IMR-90 (cell line): Measurements from ENCODE around the gene ABCF3. TPM values are rescaled to one million over a fixed set of nuclear protein-coding genes. Genes with fewer than 3 reads are reported as not detected.

Experiments used
- ATAC-seq: fragments of 200-7000 bp; cut with Tn5 transposase; 2 replicates; pipeline ENCODE4 v1.9.1; 2020; ENCODE audit warnings: low read depth, mild to moderate bottlenecking, moderate library complexity
- BruUV-seq: library from RNA; stranded (reverse); fragments of 400-500 nt; replicated peaks from 2 replicates; lab custom pipeline; 2021; lab: Mats Ljungman, UMichigan
- CTCF ChIA-PET: fragments of 300-600 bp; formaldehyde crosslinking; extraction: SDS; loops from one replicate; lab custom pipeline; 2021; ENCODE audit warnings: antibody characterized with exemption; lab: Yijun Ruan, JAX
- POLR2A ChIA-PET: fragments of 300-600 bp; sonication (Branson Sonifier 250); formaldehyde crosslinking; loops from one replicate; lab custom pipeline; 2022; ENCODE audit warnings: antibody characterized with exemption; ENCODE audit not compliant: unreplicated experiment; lab: Charles Lee
- DNase-seq: peaks from one replicate; pipeline ENCODE4 v3.0.0; 2013
- H2AFZ ChIP-seq: replicated peaks from 2 replicates; pipeline ENCODE3; 2013; ENCODE audit warnings: low read length, mild to moderate bottlenecking; ENCODE audit not compliant: poor library complexity
- H2AK5ac ChIP-seq: 2 replicates; pipeline ENCODE4 v1.6.1; 2013; ENCODE audit warnings: low read depth, low read length, inconsistent platforms
- H2AK9ac ChIP-seq: replicated peaks from 2 replicates; pipeline ENCODE3; 2013; ENCODE audit warnings: mild to moderate bottlenecking, low read depth, low read length, moderate library complexity; ENCODE audit not compliant: poor library complexity
- H2BK120ac ChIP-seq: 2 replicates; pipeline ENCODE4 v1.6.1; 2013; ENCODE audit warnings: low read depth, low read length, inconsistent platforms
- H2BK15ac ChIP-seq: 3 replicates; pipeline ENCODE4 v1.6.1; 2013; ENCODE audit warnings: low read depth, low read length, inconsistent platforms
- H2BK20ac ChIP-seq: 2 replicates; pipeline ENCODE4 v1.6.1; 2013; ENCODE audit warnings: low read depth, mild to moderate bottlenecking, inconsistent platforms, low read length, moderate library complexity
- H2BK5ac ChIP-seq: 2 replicates; pipeline ENCODE4 v1.6.1; 2013; ENCODE audit warnings: mild to moderate bottlenecking, low read depth, low read length, inconsistent platforms; ENCODE audit not compliant: poor library complexity, severe bottlenecking
- H3K14ac ChIP-seq: replicated peaks from 2 replicates; pipeline ENCODE4 v1.6.1; 2013; ENCODE audit warnings: low read depth, low read length, inconsistent platforms
- H3K18ac ChIP-seq: 2 replicates; pipeline ENCODE4 v1.6.1; 2013; ENCODE audit warnings: low read depth, low read length, control low read depth
- H3K23ac ChIP-seq: 2 replicates; pipeline ENCODE4 v1.6.1; 2013; ENCODE audit warnings: low read depth, low read length, inconsistent platforms
- H3K27ac ChIP-seq: 2 replicates; pipeline ENCODE4 v1.5.1; 2013; ENCODE audit warnings: mild to moderate bottlenecking, control low read depth, low read length; ENCODE audit not compliant: insufficient read depth
- H3K27me3 ChIP-seq: 2 replicates; pipeline ENCODE4 v1.6.1; 2013; ENCODE audit warnings: low read length; ENCODE audit not compliant: control insufficient read depth, insufficient read depth
- H3K36me3 ChIP-seq: 2 replicates; pipeline ENCODE4 v1.6.1; 2013; ENCODE audit warnings: low read length, mixed read lengths; ENCODE audit not compliant: control insufficient read depth, insufficient read depth
- H3K4ac ChIP-seq: 2 replicates; pipeline ENCODE4 v1.6.1; 2013; ENCODE audit warnings: low read depth, low read length, inconsistent platforms
- H3K4me1 ChIP-seq: 2 replicates; pipeline ENCODE4 v1.6.1; 2013; ENCODE audit warnings: low read length, mixed read lengths; ENCODE audit not compliant: control insufficient read depth, insufficient read depth
- H3K4me2 ChIP-seq: 2 replicates; pipeline ENCODE4 v1.6.1; 2013; ENCODE audit warnings: low read depth, mild to moderate bottlenecking, control low read depth, low read length, moderate library complexity
- H3K4me3 ChIP-seq: 2 replicates; pipeline ENCODE4 v1.5.1; 2013; ENCODE audit warnings: low read depth, mild to moderate bottlenecking, control low read depth, low read length, moderate library complexity; ENCODE audit not compliant: insufficient read depth
- H3K56ac ChIP-seq: 2 replicates; pipeline ENCODE4 v1.6.1; 2013; ENCODE audit warnings: low read length, inconsistent platforms; ENCODE audit not compliant: insufficient read depth; ENCODE audit errors: extremely low read depth
- H3K79me1 ChIP-seq, 2 experiments: 2 replicates each; pipeline ENCODE4 v1.6.1; 2013; ENCODE audit warnings: low read length in 2 of 2, inconsistent platforms in 1 of 2, low read depth in 1 of 2
- H3K9ac ChIP-seq: 2 replicates; pipeline ENCODE4 v1.6.1; 2013; ENCODE audit warnings: low read depth, low read length, control low read depth
- H3K9me1 ChIP-seq: 2 replicates; pipeline ENCODE4 v1.6.1; 2013; ENCODE audit warnings: low read length, inconsistent platforms; ENCODE audit not compliant: insufficient read depth
- H3K9me3 ChIP-seq: 2 replicates; pipeline ENCODE4 v1.6.1; 2013; ENCODE audit warnings: low read length; ENCODE audit not compliant: control insufficient read depth, insufficient read depth
- H4K20me1 ChIP-seq: 2 replicates; pipeline ENCODE4 v1.6.1; 2013; ENCODE audit warnings: low read length, inconsistent platforms; ENCODE audit not compliant: insufficient read depth
- H4K5ac ChIP-seq: 2 replicates; pipeline ENCODE4 v1.6.1; 2013; ENCODE audit warnings: mild to moderate bottlenecking, low read depth, low read length, control low read depth
- H4K8ac ChIP-seq, 2 experiments: 2 replicates each; pipeline ENCODE4 v1.6.1; 2013; ENCODE audit warnings: low read depth in 2 of 2, low read length in 2 of 2, control low read depth in 1 of 2, inconsistent platforms in 1 of 2
- H4K91ac ChIP-seq: 2 replicates; pipeline ENCODE4 v1.6.1; 2013; ENCODE audit warnings: low read depth, low read length, inconsistent platforms; ENCODE audit not compliant: insufficient read depth
- FOS ChIP-seq: fragments of 150-350 bp; IDR thresholded peaks from 2 replicates; pipeline ENCODE4 v1.6.1; 2016; ENCODE audit warnings: low read depth, low read length
- MAFK ChIP-seq: IDR thresholded peaks from 2 replicates; pipeline ENCODE4 v1.6.1; 2012; ENCODE audit warnings: low read depth, low read length, improper control_type of control experiment
- WGBS, 2 experiments: methylation state at CpG; one replicate each; pipeline versions ENCODE4 v1.1.5 to v1.1.7; 2013; ENCODE audit warnings: missing lambda C conversion rate in 2 of 2; ENCODE audit not compliant: insufficient read length in 1 of 2; ENCODE audit errors: extremely low coverage in 2 of 2; 5-methylcytosine and 5-hydroxymethylcytosine counted together
- dilution Hi-C: fragments of 300-500 bp; cut with HindIII; formaldehyde crosslinking; loops from one replicate; pipeline ENCODE4 v1.14.3; 2018; ENCODE audit warnings: low sequenced_read_pairs; ENCODE audit not compliant: unreplicated experiment
- in situ Hi-C: fragments of 300-500 bp; cut with MboI; formaldehyde crosslinking; loops from 3 replicates; pipeline ENCODE4 v1.14.3; 2019; ENCODE audit warnings: low sequenced_read_pairs, inconsistent platforms, mixed read lengths
- intact Hi-C: fragments of 100-400 bp; cut with micrococcal nuclease; formaldehyde crosslinking; loops from 2 replicates; pipeline ENCODE4 v1.10.0; 2022
- polyA plus RNA-seq, 3 experiments: library from polyadenylated mRNA; depleted of rRNA; stranded (reverse); fragments of >200 nt; gene quantifications; 2 replicates each; pipeline ENCODE4 v1.2.3, GENCODE V29; 2012; ENCODE audit warnings: low replicate concordance in 1 of 3
- total RNA-seq: library from RNA; depleted of rRNA; stranded (reverse); fragments of >200 nt; gene quantifications from 2 replicates; pipeline ENCODE4 v1.2.3, GENCODE V29; 2012

Gene ABCF3
- total and polyA plus RNA-seq, 2 of the 4 experiments (the other 2 are of a cell fraction): 36.9 to 59.2 TPM

- Histone ChIP-seq H2BK5ac (no peak overlapping the region), H3K4ac (no peak overlapping the region), H3K27ac (no peak overlapping the region), H2BK15ac (no peak overlapping the region), H3K18ac (no peak overlapping the region), H2AK9ac (no peak overlapping the region), H2BK120ac (no peak overlapping the region), H4K5ac (no peak overlapping the region), H3K4me1 (no peaks in the 10 kb centered on the region), H3K14ac (no peak overlapping the region), H4K8ac (no peak overlapping the region), H3K27me3 (peaks cover 11% of the 10 kb centered on the region), H3K36me3 (no peaks in the 10 kb centered on the region), H3K9ac (no peak overlapping the region), H2BK20ac (no peak overlapping the region), H4K20me1 (no peaks in the 10 kb centered on the region), H3K4me3 (no peak overlapping the region), H2AFZ (no peak overlapping the region), H3K56ac (no peak overlapping the region), H3K79me1 (no peaks in the 10 kb centered on the region), H3K9me3 (no peaks in the 10 kb centered on the region), H3K9me1 (no peaks in the 10 kb centered on the region), H2AK5ac (no peak overlapping the region), H4K91ac (no peak overlapping the region), H3K4me2 (no peak overlapping the region), H3K23ac (no peak overlapping the region)
- BruUV-seq: no TSS peak
- ChIA-PET CTCF (interaction anchor here (0.8 kb wide), 1 partner anchor 16 kb away, joined by 3 read pairs; no protein-coding TSS in a partner anchor), POLR2A (no interaction called here)
- in situ Hi-C loops: no loop called here
- DNase-seq: no peak
- no peak for TF ChIP-seq MAFK
- TF ChIP-seq FOS: no peak
- no CpG with 5 or more reads among the region's 5 CpGs for WGBS, 2 experiments
- intact Hi-C loops: no loop called here
- no peak for ATAC-seq
- dilution Hi-C loops: no loop called here
Observed at GRCh38 chr3:184211718-184212117, 25.7 kb downstream of the ABCF3 start.
